Esophagus squamous epithelium (tissue), 4 donors: ENCODE measurements around the gene ELFN2.

Experiments
- POLR2A ChIP-seq, 4 donors: fragments of 450-650 bp; IDR thresholded peaks; one replicate each; pipeline ENCODE4 v1.6.1; 2017; ENCODE audit warnings: antibody characterized with exemption in 4 of 4, mild to moderate bottlenecking in 4 of 4, moderate library complexity in 3 of 4
- TF ChIP-seq, protein P1 (sequence below), 6 experiments: fragments of 450-650 bp in 4 of 6; fragments of 200-600 bp in 2 of 6; sonication (generic) in 2 of 6; IDR thresholded peaks; one replicate each; pipeline ENCODE4 v1.5.1; 2016 to 2019; ENCODE audit warnings: antibody characterized with exemption in 6 of 6, mild to moderate bottlenecking in 4 of 6, moderate library complexity in 4 of 6

DNA sequence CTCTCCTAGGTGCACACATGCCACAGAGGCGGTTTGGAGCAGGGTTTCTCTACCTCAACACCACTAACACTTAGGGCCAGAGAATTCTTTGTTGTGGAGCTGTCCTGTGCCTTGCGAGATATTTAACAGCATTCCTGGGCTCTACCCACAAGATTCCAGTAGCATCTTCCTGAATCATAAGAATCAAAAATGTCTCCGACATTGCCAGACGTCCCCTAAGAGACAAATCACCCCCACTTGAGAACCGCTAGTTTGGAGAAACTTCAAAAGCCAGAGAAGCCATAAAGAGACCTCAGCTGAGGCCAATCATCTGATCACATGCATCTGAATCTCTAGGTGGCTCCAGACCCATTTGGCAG lies 42.8 kb upstream of the ELFN2 start:
- TF ChIP-seq POLR2A (IDR thresholded peaks at IDR 0.05) = no peak
- TF ChIP-seq, protein P1, sequence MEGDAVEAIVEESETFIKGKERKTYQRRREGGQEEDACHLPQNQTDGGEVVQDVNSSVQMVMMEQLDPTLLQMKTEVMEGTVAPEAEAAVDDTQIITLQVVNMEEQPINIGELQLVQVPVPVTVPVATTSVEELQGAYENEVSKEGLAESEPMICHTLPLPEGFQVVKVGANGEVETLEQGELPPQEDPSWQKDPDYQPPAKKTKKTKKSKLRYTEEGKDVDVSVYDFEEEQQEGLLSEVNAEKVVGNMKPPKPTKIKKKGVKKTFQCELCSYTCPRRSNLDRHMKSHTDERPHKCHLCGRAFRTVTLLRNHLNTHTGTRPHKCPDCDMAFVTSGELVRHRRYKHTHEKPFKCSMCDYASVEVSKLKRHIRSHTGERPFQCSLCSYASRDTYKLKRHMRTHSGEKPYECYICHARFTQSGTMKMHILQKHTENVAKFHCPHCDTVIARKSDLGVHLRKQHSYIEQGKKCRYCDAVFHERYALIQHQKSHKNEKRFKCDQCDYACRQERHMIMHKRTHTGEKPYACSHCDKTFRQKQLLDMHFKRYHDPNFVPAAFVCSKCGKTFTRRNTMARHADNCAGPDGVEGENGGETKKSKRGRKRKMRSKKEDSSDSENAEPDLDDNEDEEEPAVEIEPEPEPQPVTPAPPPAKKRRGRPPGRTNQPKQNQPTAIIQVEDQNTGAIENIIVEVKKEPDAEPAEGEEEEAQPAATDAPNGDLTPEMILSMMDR (IDR thresholded peaks at IDR 0.05) = no peak
